22Rv1 (cell line): ENCODE data around the gene MEG3.

Experiments
- H3K27ac ChIP-seq: fragments of 450-650 bp; 2 replicates; pipeline ENCODE4 v1.5.1; 2017
- CTCF ChIP-seq: fragments of 450-650 bp; IDR thresholded peaks from 2 replicates; pipeline ENCODE4 v1.5.1; 2017; ENCODE audit warnings: mild to moderate bottlenecking
- ZFX ChIP-seq: fragments of 450-650 bp; IDR thresholded peaks from 2 replicates; pipeline ENCODE4 v1.6.1; 2017; ENCODE audit warnings: antibody characterized with exemption, borderline replicate concordance

MEG3 gene

GRCh38 chr14:100779691-100780080, 46.2 kb upstream of the MEG3 start:
- TF ChIP-seq ZFX (no peak), CTCF (no peak)
- H3K27ac ChIP-seq, result no peak overlapping the region

- no peak overlapping the region for H3K27ac ChIP-seq
- TF ChIP-seq CTCF (no peak), ZFX (no peak)
Measured at GRCh38 chr14:100780246-100780645, 45.7 kb upstream of the MEG3 start.

GRCh38 chr14:100780646-100781355, 45.1 kb upstream of the MEG3 start:
- H3K27ac ChIP-seq, result no peak overlapping the region
- no peak for TF ChIP-seq CTCF

DNA sequence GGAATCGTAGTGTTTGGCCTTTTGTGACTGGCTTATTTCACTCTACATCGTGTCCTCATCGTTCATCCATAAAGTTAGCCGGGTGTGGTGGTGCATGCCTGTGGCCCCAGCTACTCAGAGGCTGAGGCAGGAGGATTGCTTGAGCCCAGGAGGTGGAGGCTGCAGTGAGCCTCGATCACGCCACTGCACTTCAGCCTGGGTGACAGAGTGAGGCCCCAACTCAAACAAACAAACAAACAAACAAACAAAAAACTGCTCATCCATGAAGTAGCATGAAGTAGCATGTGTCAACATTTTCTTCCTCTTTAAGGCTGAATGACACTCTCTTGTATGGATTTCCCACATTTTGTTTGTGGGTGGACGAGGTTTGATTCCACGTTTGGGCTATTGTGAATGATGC, 44.0 kb upstream of the MEG3 start:
- no peak overlapping the region for H3K27ac ChIP-seq
- TF ChIP-seq ZFX (no peak), CTCF (no peak)

DNA sequence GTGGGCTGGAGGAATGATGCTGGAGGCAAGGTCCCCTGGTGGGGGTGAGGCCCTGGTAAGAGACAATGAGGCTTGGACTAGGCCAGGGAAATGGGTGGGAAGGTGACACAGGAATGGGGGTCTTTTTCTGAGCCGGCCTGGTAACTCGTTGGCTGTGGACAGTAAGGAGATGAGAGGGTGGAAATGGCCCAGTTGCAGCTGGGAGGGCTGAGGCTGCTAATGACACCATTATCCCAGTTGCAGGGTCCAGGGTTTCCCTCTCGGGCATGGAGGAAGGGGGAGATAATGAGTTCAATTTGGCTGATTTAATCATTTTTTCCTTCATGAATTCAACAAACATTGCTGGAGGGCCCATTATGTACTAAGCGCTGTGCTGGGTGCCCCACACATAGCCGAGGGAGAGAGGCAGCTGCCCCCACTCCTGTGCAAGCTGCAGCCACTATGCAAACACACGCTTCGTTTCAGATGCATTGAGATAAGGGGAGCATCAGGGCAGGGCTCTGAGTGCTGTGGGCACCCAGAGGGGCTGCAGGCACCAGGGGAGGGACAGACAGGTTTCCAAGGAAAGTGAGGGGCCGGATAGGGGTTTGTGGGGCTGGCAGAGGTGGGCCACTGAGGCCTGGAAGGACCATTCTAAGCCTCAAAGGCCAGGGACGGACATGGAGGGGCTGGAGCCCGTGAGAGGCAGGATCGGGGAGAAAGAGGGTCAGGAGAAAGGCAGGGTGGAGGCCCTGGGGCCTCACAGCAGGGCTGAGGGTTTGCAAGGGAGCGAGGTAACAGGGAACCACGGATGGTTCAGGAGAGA, 43.2 kb upstream of the MEG3 start:
- no peak overlapping the region for H3K27ac ChIP-seq
- TF ChIP-seq CTCF (no peak), ZFX (no peak)

DNA sequence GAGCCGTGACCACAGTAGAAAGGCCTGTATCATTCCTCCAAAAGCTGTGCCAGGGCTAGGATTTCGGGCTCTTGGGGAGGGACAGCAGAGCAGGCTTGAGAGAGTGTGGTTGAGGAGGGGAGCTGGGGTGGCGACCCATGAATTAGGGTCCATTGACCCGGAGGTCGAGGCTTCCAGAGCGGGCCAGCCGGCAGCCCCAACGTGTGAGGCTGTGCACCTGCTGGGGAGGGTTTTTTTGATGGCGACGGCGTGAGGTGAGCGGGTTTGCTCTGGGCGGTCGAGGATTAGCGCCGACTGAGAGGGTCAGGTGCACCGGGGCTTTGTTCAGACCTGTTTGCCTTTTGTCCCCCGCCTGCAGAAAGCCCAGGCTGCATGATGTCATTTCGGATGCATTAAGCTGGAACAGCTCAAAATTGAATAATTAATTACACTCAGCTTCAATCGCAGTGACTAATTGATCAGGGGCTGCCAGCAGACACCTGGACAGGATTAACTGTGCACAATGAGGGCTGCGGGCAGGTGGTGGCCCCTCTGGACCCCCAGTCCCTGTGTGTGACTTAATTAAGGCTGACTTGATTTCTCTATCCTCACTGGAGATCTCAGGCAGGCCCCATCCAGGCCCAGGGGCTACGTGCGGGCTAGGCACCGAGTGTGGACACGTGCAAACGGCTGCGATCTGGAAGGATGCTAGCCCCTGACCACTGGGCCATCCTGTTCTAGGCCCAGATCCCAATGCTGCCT, 42.1 kb upstream of the MEG3 start:
- TF ChIP-seq CTCF (no peak), ZFX (no peak)
- no peak overlapping the region for H3K27ac ChIP-seq
